ENCODE data around the gene SIRT2. TPM values are rescaled to one million over a fixed set of nuclear protein-coding genes. Genes with fewer than 3 reads are reported as not detected.

SIRT2 gene
- total RNA-seq, 2 experiments from 2014 or later, result 17.8 to 23.1 TPM

DNA sequence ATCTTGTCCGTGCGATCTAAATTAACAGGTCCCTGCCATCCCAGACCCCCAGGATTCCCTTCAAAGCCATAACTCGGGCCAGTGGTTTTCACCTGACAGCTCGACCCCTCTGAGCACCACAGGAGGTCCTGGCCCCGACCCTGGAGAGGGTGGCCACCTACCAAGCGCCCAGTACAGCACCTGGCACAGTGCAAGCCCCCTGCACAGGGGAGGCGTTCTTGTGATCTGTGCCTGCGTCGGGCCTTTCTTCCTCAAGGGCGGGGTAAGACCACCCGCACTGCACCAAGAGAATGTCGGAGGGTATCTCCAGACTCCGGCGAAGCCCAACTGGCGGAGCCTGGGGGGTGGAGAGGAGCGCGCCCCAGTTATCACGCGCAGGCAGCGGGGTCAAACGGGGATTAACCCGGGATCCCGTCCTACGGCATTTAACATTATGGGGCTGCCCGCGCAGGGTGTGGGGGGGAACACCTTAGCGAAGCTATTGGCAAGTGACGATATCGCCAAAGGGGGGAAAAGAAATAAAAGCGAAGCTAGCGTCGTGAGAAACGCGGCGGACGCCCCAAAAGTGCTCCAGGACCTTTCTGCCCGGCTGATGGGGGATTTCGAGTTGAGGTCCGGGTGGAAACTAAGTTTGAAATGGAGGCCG, 48.3 kb downstream of the SIRT2 start:
- Mint-ChIP-seq H3K9me3 (ENCODE audit: low read depth) (no peaks in the 10 kb centered on the region), H3K36me3 (ENCODE audit: low read depth) (peaks cover 31% of the 10 kb centered on the region), H3K4me1 (peaks cover 32% of the 10 kb centered on the region), H3K27me3 (no peaks in the 10 kb centered on the region), H3K27ac (peak overlapping the region; percentile 99), H3K4me3 (peak overlapping the region; percentile 97)
- intact Hi-C loops (cut with DNase I, micrococcal nuclease), result loop anchor here (1.0 to 5.0 kb wide), 18 partner anchors 18 to 561 kb away; partner anchors contain the start of genes MRPS12 (in 2 of the 2), SARS2 (in 2 of the 2), ECH1 (in 1 of the 2) and EIF3K (in 1 of the 2)
- ATAC-seq, result no peak
- CTCF ChIA-PET, result interaction anchor here (0.6 to 1.0 kb wide), 3 partner anchors 16 to 79 kb away, joined by 3 to 4 read pairs (median 3); partner anchors contain the start of genes MRPS12 and SARS2
- DNase-seq, result peak; percentile 60
- POLR2A ChIA-PET, result interaction anchor here (0.6 to 1.4 kb wide), 5 partner anchors 11 to 1303 kb away, joined by 3 to 6 read pairs (median 4); no protein-coding TSS in a partner anchor

DNA sequence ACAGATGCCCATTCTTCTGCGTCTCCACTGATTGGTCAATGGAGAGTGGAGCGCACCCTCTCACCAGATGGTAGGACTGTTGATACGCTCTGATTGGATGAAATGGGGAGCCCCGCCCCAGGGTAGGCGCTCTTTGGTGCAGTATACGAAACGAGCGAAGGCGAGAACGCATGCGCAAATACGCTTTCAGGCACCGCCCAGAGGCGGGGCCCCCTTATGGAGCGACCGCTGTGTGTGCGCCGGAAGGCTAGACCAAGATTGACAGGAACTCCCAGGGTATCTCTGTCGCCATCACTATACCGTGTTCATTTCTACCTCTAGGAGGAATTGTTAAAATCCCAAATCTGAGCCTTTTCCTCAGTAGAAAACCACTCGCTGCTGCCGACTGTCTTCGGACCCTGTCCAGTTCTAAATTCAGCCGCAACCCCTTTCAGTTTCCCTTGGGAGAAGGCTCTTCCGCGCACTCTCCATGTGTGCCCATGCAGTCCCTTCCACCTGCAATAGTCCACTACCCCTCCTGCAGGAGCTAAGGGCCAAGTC, 48.9 kb downstream of the SIRT2 start:
- ChIA-PET CTCF (interaction anchor here (1.0 kb wide), 1 partner anchor 19 kb away, joined by 3 read pairs; no protein-coding TSS in a partner anchor), POLR2A (interaction anchor here (1.1 to 1.4 kb wide), 2 partner anchors 10 to 15 kb away, joined by 5 to 6 read pairs; no protein-coding TSS in a partner anchor)
- peak overlapping the region; percentile 99 for H3K27ac Mint-ChIP-seq
- peak; percentile 84 for ATAC-seq
- H3K9me3 Mint-ChIP-seq (ENCODE audit: low read depth), result no peaks in the 10 kb centered on the region
- peak; percentile 99 for DNase-seq
- peak overlapping the region; percentile 97 for H3K4me3 Mint-ChIP-seq
- H3K36me3 Mint-ChIP-seq (ENCODE audit: low read depth), result peaks cover 37% of the 10 kb centered on the region
- intact Hi-C loops (cut with DNase I, micrococcal nuclease), result loop anchor here (1.0 to 5.0 kb wide), 17 partner anchors 19 to 541 kb away; partner anchors contain the start of genes MRPS12 (in 2 of the 2), SARS2 (in 2 of the 2), ECH1 (in 1 of the 2) and EIF3K (in 1 of the 2)
- no peaks in the 10 kb centered on the region for H3K27me3 Mint-ChIP-seq
- peaks cover 38% of the 10 kb centered on the region for H3K4me1 Mint-ChIP-seq

DNA sequence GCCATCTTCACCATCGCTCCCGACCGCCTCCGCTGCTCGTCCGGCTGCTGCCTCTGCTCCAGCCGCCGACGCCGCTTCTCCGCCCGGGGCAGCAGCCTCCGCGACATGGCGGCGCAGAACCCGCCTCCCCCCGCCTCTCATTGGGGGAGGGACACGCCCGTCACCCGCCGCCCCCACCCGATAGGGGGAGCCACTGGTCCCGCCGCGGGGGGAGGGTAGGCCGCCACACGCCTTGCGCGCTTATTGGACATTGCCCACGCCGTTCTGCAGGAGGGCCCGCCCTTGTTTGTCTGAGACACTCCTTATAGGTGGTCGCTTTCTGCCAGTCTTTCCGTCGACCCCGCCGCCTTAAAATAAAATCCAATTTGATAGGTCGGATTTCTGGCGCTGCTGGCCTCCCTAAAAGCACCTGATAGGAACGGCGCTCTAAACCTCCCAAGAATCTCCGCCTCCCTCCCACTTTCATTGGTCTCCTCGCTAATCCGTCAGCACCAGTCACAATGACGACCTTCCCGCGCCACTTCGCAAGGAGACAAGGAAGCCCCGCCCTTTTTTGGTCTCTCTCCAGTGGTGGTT, 49.5 kb downstream of the SIRT2 start, which contains the start of gene HNRNPL:
HNRNPL (minus strand) TSS at position 127 of the 576 bp plus-strand sequence; CDS start at position 107, 20 bp downstream.
- Mint-ChIP-seq H3K9me3 (ENCODE audit: low read depth) (no peaks in the 10 kb centered on the region), H3K4me1 (peaks cover 42% of the 10 kb centered on the region), H3K4me3 (peak within 1 kb of the TSS; percentile 97), H3K27me3 (no peaks in the 10 kb centered on the region), H3K36me3 (ENCODE audit: low read depth) (peaks cover 43% of the 10 kb centered on the region), H3K27ac (peak within 1 kb of the TSS; percentile 99)
- POLR2A ChIA-PET, result interaction anchor here (1.0 to 2.6 kb wide), 10 partner anchors 10 to 203 kb away, joined by 3 to 28 read pairs (median 6); partner anchors contain the start of genes ACTN4, ECH1, MRPS12 and NFKBIB
- intact Hi-C loops (cut with DNase I, micrococcal nuclease), result loop anchor here (1.0 to 5.0 kb wide), 18 partner anchors 19 to 541 kb away; partner anchors contain the start of genes ECH1 (in 2 of the 2), MRPS12 (in 2 of the 2), NFKBIB (in 2 of the 2) and SARS2 (in 2 of the 2)
- CTCF ChIA-PET, result interaction anchor here (1.0 to 1.2 kb wide), 4 partner anchors 11 to 231 kb away, joined by 3 to 6 read pairs (median 4); partner anchors contain the start of genes EIF3K and RINL
- ATAC-seq (peak; percentile 71), DNase-seq (peak; percentile 99)

GRCh38 chr19:38849147-38849859, 50.1 kb downstream of the SIRT2 start:
- Mint-ChIP-seq H3K4me1 (peaks cover 49% of the 10 kb centered on the region), H3K9me3 (ENCODE audit: low read depth) (no peaks in the 10 kb centered on the region), H3K36me3 (ENCODE audit: low read depth) (peaks cover 48% of the 10 kb centered on the region), H3K27ac (peak overlapping the region; percentile 99), H3K4me3 (peak overlapping the region; percentile 97), H3K27me3 (no peaks in the 10 kb centered on the region)
- DNase-seq, result peak; percentile 99
- intact Hi-C loops (cut with DNase I, micrococcal nuclease), result loop anchor here in 1 of 2 experiments (1.0 kb wide), 3 partner anchors 18 to 202 kb away; partner anchors contain the start of genes ACTN4, ECH1, NFKBIB and SIRT2
- ATAC-seq, result peak; percentile 11
- ChIA-PET POLR2A (interaction anchor here (0.5 to 2.6 kb wide), 14 partner anchors 8 to 231 kb away, joined by 3 to 28 read pairs (median 6); partner anchors contain the start of genes ACTN4, ECH1, EIF3K and MRPS12), CTCF (interaction anchor here (0.7 to 1.2 kb wide), 5 partner anchors 10 to 231 kb away, joined by 3 to 6 read pairs (median 3); partner anchors contain the start of genes EIF3K, MRPS12, RINL and SARS2)

DNA sequence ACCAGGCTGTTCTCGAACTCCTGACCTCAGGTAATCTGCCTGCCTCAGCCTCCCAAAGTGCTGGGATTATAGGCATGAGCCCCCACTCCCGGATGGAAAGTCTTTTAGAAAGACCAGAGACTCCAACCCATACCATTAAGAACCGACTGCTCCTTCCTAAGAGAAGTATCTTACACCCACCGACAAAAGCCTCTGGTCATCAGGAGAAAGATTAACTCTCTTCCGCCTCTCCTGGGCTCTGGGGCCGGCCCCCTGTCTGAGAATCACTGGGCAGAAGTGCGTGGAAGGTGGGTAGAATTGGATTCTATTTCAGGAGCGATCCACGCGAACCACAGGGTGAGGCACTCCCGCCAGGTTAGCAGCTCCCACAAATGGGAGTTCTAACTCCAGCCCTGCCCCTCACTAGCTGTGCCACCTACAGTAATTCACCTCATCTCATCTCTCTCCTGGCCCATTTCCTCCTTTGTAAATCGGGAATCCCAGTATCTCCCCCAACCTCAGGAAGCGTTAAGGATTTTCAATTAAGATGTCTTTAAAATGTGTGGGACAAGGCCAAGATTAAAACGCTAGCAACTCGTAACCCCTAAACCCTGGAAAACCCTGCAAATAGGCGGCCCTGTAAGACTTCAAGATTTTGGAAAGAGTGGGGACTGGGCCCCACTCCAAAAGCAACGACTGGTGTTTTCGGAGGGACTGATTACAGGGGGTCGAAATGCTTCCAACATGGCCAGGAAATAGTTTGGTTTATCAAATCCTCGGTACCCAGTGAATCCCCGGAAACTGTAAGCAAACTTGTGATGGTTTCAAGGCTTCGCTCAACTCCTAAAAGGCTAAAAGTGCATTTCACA, 50.9 kb downstream of the SIRT2 start:
- H3K27ac Mint-ChIP-seq, result peak overlapping the region; percentile 99
- peak overlapping the region; percentile 97 for H3K4me3 Mint-ChIP-seq
- ChIA-PET POLR2A (interaction anchor here (0.5 to 2.6 kb wide), 16 partner anchors 8 to 230 kb away, joined by 3 to 28 read pairs (median 6); partner anchors contain the start of genes ACTN4, ECH1, EIF3K and MRPS12), CTCF (interaction anchor here (0.6 to 1.2 kb wide), 6 partner anchors 10 to 230 kb away, joined by 3 to 6 read pairs (median 4); partner anchors contain the start of genes EIF3K, MRPS12, RINL and SARS2)
- DNase-seq (peak; percentile 17), ATAC-seq (no peak)
- no peaks in the 10 kb centered on the region for H3K9me3 Mint-ChIP-seq (ENCODE audit: low read depth)
- intact Hi-C loops (cut with DNase I, micrococcal nuclease), result loop anchor here in 1 of 2 experiments (1.0 kb wide), 3 partner anchors 17 to 201 kb away; partner anchors contain the start of genes ACTN4, ECH1, NFKBIB and SIRT2
- H3K36me3 Mint-ChIP-seq (ENCODE audit: low read depth), result peaks cover 56% of the 10 kb centered on the region
- H3K27me3 Mint-ChIP-seq, result no peaks in the 10 kb centered on the region
- peaks cover 57% of the 10 kb centered on the region for H3K4me1 Mint-ChIP-seq

- H3K27me3 Mint-ChIP-seq, result no peaks in the 10 kb centered on the region
- peaks cover 73% of the 10 kb centered on the region for H3K4me1 Mint-ChIP-seq
These were observed 53.3 kb downstream of the SIRT2 start for GRCh38 chr19:38846097-38846496.

GRCh38 chr19:38845374-38846024, 53.9 kb downstream of the SIRT2 start:
- no peak overlapping the region for H3K4me3 Mint-ChIP-seq
- peaks cover 85% of the 10 kb centered on the region for H3K36me3 Mint-ChIP-seq (ENCODE audit: low read depth)
- no peak for ATAC-seq
- no peaks in the 10 kb centered on the region for H3K27me3 Mint-ChIP-seq
- intact Hi-C loops (cut with DNase I, micrococcal nuclease), result no loop called here
- POLR2A ChIA-PET, result interaction anchor here (0.8 to 1.8 kb wide), 3 partner anchors 9 to 85 kb away, joined by 3 to 4 read pairs (median 3); partner anchors contain the start of genes MRPS12 and SARS2
- no peak for DNase-seq
- peak overlapping the region; percentile 67 for H3K27ac Mint-ChIP-seq
- peaks cover 79% of the 10 kb centered on the region for H3K4me1 Mint-ChIP-seq
- CTCF ChIA-PET, result interaction anchor here (1.1 kb wide), 1 partner anchor 11 kb away, joined by 4 read pairs; no protein-coding TSS in a partner anchor
- H3K9me3 Mint-ChIP-seq (ENCODE audit: low read depth), result no peaks in the 10 kb centered on the region

More at GRCh38 chr19:38846097-38846496, 53.3 kb downstream of the SIRT2 start:
- no peak overlapping the region for H3K4me3 Mint-ChIP-seq
- H3K36me3 Mint-ChIP-seq (ENCODE audit: low read depth), result peaks cover 79% of the 10 kb centered on the region
- DNase-seq, result no peak
- no peaks in the 10 kb centered on the region for H3K9me3 Mint-ChIP-seq (ENCODE audit: low read depth)
- H3K27ac Mint-ChIP-seq, result peak overlapping the region; percentile 67
- ChIA-PET CTCF (interaction anchor here (0.5 to 1.1 kb wide), 3 partner anchors 12 to 42 kb away, joined by 3 to 5 read pairs (median 4); no protein-coding TSS in a partner anchor), POLR2A (interaction anchor here (1.0 to 1.9 kb wide), 3 partner anchors 8 to 84 kb away, joined by 3 to 7 read pairs (median 4); partner anchors contain the start of genes MRPS12 and SARS2)
- no peak for ATAC-seq
- intact Hi-C loops (cut with DNase I, micrococcal nuclease), result no loop called here

- ChIA-PET CTCF (interaction anchor here (0.5 to 0.9 kb wide), 2 partner anchors 10 to 42 kb away, joined by 3 read pairs; no protein-coding TSS in a partner anchor), POLR2A (interaction anchor here (0.6 to 1.0 kb wide), 5 partner anchors 8 to 117 kb away, joined by 5 to 12 read pairs (median 5); no protein-coding TSS in a partner anchor)
- Mint-ChIP-seq H3K27ac (peak overlapping the region; percentile 98), H3K4me1 (peaks cover 92% of the 10 kb centered on the region), H3K9me3 (ENCODE audit: low read depth) (no peaks in the 10 kb centered on the region), H3K36me3 (ENCODE audit: low read depth) (peaks cover 96% of the 10 kb centered on the region), H3K4me3 (no peak overlapping the region), H3K27me3 (no peaks in the 10 kb centered on the region)
- intact Hi-C loops (cut with DNase I, micrococcal nuclease), result loop anchor here in 1 of 2 experiments (5.0 kb wide), 1 partner anchor 112 kb away; no protein-coding TSS in a partner anchor
- no peak for ATAC-seq
- no peak for DNase-seq
These were observed 55.2 kb downstream of the SIRT2 start for GRCh38 chr19:38844093-38844686.
